Stimulated activated CD8-positive, alpha-beta memory T cell treated with anti-CD3 and anti-CD28 coated beads, Interleukin-4, amount 100 ng/mL, for 1 hour (primary cell): Measurements from ENCODE around the gene HYAL1.
"Not testable (repeated sequence)": the region's sequence is repeated elsewhere in the genome, so short reads cannot be mapped to it uniquely, and the experiment has no call there.

ENCODE experiments used
- DNase-seq, 2 donors: peaks; one replicate each; pipeline ENCODE4 v3.0.0-alpha.2; 2020; ENCODE audit warnings: low read depth in 2 of 2, low spot score in 1 of 2

HYAL1 gene

GRCh38 chr3:50275141-50275995, 28.0 kb downstream of the HYAL1 start:
- no peak for DNase-seq

GRCh38 chr3:50274371-50275104, 28.8 kb downstream of the HYAL1 start:
- peak; percentile 27 to 44 for DNase-seq

DNA sequence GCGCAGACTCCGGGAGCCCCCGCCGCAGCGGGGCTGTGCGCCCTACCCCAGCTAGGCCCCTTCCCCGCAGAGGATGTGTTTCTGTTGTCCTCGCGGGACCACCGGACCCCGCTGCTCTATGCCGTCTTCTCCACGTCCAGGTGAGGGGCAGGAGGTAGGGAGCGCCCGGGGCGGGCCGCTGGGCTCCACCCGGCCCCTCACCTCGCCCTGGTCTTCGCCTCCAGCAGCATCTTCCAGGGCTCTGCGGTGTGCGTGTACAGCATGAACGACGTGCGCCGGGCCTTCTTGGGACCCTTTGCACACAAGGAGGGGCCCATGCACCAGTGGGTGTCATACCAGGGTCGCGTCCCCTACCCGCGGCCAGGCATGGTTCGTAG, 29.7 kb downstream of the HYAL1 start:
- no peak for DNase-seq

DNA sequence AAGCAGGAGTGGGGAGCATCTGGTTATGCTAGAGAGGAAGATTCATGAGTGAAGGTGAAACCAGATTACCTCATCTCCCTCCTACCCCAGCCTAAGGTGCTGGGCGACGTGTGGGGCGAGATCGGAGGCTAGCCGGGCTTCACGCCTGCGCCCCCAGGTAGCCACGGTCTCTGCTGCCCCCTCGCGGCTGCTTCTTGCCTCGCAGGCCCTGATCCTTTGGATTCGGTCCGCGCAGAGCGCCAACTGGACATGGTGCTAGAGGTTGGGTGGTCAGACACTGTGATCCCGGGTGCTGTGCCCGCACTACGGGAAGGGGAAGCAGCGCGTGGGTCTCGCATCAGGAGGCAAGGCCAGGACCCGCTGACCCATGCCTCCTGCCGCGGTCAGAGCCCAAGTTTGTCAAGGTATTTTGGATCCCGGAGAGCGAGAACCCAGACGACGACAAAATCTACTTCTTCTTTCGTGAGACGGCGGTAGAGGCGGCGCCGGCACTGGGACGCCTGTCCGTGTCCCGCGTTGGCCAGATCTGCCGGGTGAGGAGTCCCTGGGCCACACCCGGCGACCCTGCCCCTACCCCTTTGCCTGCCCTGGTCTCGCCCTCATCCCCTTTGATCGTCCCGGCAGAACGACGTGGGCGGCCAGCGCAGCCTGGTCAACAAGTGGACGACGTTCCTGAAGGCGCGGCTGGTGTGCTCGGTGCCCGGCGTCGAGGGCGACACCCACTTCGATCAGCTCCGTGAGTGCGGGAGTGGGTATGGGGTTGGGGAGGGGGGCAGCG, 30.3 kb downstream of the HYAL1 start:
- DNase-seq = peak; percentile 77 to 84

DNA sequence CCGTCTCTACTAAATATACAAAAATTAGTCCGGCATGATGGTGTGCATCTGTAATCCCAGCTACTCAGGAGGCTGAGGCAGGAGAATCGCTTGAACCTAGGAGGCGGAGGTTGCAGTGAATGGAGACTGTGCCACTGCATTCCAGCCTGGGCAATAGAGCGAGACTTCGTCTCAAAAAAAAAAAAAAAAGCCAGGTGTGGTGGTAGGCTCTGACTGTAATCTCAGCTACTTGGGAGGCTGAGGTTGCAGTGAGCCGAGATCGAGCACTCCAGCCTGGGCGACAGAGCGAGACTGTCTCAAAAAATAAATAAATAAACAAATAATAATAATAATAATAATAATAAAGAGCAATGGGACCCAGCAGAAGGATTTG, 30.9 kb downstream of the HYAL1 start:
- not testable (repeated sequence) for DNase-seq

- DNase-seq = no peak
Measured at GRCh38 chr3:50271314-50271936, 31.9 kb downstream of the HYAL1 start.

DNA sequence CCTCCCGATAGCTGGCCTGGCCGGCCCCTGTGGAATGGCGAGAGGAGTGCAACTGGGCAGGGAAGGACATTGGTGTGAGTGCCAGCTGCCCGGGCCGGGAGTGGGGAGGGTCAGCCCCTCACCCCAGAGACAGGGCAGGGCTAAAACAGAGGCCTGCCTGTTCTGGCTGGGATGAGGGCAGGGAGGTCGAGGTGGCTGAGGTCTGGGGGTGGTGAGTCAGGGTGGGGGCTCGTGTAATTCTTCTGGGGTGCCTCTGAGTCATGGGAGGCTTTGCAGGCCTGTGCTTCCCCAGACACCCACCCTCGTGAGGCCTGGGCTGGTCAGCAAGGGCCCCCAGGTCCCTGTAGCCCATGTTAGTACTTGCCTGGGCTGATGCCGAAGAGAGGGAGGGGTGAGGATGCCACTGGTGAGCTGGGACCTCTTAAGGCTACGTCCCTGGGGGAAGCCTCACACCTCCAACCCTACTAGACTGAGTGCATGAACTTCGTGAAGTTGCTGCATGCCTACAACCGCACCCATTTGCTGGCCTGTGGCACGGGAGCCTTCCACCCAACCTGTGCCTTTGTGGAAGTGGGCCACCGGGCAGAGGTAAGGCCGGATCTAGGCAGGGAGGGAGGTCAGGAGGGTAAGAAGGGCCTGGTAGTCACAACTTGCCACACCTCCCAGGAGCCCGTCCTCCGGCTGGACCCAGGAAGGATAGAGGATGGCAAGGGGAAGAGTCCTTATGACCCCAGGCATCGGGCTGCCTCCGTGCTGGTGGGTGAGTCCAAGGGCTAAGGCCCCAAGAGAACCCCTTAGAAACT, 32.8 kb downstream of the HYAL1 start:
- no peak for DNase-seq

DNA sequence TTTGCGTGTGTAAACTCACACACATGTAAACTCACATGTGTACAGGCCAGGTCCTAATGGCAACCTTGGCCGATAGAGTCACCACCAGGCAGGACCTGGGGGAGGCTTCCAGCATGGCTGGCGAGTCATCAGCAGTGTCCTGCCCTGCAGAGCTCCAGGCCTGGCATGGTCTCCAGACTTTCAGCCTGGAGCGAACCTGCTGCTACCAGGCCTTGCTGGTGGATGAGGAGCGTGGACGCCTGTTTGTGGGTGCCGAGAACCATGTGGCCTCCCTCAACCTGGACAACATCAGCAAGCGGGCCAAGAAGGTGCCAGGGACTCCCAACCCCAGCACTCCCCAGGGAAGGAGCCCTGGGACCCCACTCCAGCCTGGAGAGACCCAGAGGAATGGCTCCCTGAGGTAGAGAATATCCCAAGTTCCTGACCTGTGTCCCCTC, 33.4 kb downstream of the HYAL1 start:
- no peak for DNase-seq

DNA sequence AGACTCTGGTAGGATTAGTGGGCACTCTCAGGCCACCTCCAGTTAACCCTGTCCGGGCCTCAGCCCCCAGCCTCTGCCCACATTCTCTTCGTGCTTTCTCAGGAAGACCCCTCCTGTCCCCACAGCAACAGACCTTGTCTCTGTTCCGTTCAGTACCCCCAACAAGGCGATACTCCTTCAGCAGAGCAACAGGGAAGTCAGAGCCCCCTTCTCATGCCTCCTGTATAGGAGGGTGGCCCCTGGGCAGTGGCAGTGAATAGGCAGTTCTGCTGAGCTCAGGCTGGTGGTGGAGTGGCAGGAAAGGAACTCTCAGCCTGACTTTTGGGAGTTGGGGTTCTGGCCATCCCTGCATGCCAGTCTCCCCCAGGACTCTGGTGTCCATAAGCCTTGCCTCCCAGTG, 33.9 kb downstream of the HYAL1 start:
- DNase-seq = no peak

DNA sequence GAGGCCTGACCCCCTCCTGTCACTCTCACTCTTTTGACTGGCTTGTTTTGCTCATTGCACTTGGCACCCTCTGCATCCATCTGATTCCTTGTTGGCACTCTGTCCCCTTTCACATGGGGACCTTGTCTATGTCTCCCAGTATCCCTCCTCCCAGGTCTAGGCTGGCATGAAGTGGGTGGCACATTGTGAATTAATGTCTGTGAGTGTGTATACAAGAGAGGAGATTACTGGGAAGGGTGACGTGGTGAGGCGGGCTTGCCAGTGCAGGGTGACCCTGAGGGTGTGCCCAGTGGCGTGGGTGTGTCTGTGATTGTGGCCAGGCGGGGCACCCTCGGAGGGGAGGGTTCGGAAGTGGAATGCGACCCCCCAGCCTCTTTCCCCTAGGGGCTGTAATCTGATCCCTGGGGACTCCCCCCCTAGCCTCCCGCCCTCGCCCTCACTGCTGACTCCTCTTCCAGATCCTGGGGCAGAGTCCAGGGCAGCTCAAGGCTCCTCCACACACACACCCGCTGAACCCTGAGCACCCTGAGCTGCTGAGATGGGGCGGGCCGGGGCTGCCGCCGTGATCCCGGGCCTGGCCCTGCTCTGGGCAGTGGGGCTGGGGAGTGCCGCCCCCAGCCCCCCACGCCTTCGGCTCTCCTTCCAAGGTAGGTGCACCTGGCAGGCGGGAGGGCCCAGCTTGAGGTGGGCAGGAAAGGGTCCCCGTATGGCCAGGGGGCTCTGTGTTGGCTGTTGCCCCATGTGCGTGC, 34.5 kb downstream of the HYAL1 start, which contains the start of gene SEMA3B:
Gene SEMA3B, plus strand, starts transcription at position 445 of the 749 bp plus-strand sequence. Its CDS starts 94 bp downstream, at position 539.
- no peak for DNase-seq

DNA sequence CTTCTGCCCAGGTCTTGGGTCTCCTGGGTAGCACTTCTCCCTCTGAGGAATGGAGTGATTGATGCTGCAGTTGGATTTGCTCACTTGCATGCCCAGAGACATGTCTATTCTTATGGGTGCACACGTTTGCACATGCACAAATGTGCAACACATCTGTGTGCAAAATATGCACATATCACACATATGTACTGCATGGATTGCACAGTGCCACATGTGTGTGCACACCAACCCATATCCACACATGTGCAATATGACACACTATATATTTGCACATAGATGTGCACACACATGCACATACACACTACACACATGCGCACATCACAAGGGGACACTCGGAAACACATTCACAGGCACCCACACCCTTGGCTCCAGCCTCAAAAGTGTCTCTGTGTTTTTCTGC, 35.1 kb downstream of the HYAL1 start:
- DNase-seq = no peak

DNA sequence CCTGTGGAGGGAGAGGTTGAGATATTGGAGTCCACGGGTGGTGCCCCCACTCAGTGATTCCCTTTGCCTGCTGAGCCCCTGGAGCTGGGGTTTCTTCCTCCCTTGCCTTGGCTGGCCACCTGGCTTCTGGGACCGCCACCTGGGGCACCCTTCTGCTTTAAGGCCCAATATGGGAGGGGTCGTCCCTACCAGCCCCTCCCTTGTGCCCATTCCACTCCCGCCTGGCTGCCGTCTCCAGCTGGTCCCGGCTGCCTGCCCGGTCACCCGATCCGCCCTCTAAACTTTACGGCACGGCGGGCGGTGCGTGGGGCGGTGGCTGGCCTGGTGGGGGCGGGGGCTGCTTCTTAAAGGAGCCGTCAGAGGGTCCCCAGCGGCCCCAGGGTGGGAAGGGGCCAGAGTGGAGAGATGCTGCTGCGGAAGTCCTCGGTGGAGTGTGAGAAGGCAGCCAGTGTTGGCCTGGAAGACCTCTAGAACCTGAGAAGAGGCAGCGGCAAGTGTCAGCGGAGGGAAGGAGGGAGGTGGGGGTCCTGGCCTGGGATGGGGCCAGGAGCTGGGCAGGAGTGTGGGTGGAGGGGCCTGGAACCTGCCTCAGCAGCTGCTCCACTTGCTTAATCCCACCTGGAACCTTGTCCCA, 36.0 kb downstream of the HYAL1 start:
- DNase-seq = no peak

- DNase-seq = no peak
Measured at GRCh38 chr3:50266836-50267235, 36.5 kb downstream of the HYAL1 start.

- DNase-seq = no peak
Measured at GRCh38 chr3:50266017-50266416, 37.4 kb downstream of the HYAL1 start.

GRCh38 chr3:50265571-50265970, 37.8 kb downstream of the HYAL1 start:
- DNase-seq = no peak

GRCh38 chr3:50264964-50265485, 38.3 kb downstream of the HYAL1 start:
- DNase-seq = no peak

- DNase-seq = no peak
Measured at GRCh38 chr3:50264383-50264963, 38.9 kb downstream of the HYAL1 start.
